Mesenchymal stem cell (in vitro differentiated cells and primary cell): ENCODE measurements around the gene GPNMB.

Source experiments
- DNase-seq: peaks from one replicate; pipeline ENCODE4 v3.0.0-alpha.2; 2013
- H2AFZ ChIP-seq: one replicate; pipeline ENCODE4 v1.6.1; 2013; ENCODE audit warnings: low read depth, mild to moderate bottlenecking, control low read depth, inconsistent platforms, low read length, moderate library complexity
- H2AK5ac ChIP-seq: 2 replicates; pipeline ENCODE4 v1.6.1; 2013; ENCODE audit warnings: low read length, moderate library complexity, mild to moderate bottlenecking, inconsistent platforms; ENCODE audit not compliant: severe bottlenecking
- H2BK120ac ChIP-seq: one replicate; pipeline ENCODE4 v1.6.1; 2013; ENCODE audit warnings: low read depth, mild to moderate bottlenecking, inconsistent platforms, low read length, moderate library complexity
- H2BK12ac ChIP-seq, 2 experiments: one replicate each; pipeline ENCODE4 v1.6.1; 2013; ENCODE audit warnings: inconsistent platforms in 2 of 2, low read length in 2 of 2, mild to moderate bottlenecking in 2 of 2, moderate library complexity in 2 of 2, control low read depth in 1 of 2
- H2BK15ac ChIP-seq: one replicate; pipeline ENCODE4 v1.6.1; 2013; ENCODE audit warnings: mild to moderate bottlenecking, low read depth, inconsistent platforms; ENCODE audit not compliant: poor library complexity, severe bottlenecking
- H2BK5ac ChIP-seq: 2 replicates; pipeline ENCODE4 v1.6.1; 2013; ENCODE audit warnings: low read depth, mild to moderate bottlenecking, low read length, control low read depth, inconsistent platforms; ENCODE audit not compliant: poor library complexity, severe bottlenecking
- H3K14ac ChIP-seq, 2 experiments: one replicate each; pipeline ENCODE4 v1.6.1; 2013; ENCODE audit warnings: inconsistent platforms in 2 of 2, low read length in 2 of 2, control low read depth in 1 of 2, mild to moderate bottlenecking in 1 of 2, moderate library complexity in 1 of 2
- H3K18ac ChIP-seq, 2 experiments: one replicate each; pipeline ENCODE4 v1.6.1; 2013; ENCODE audit warnings: inconsistent platforms in 2 of 2, low read length in 2 of 2, control low read depth in 1 of 2, low read depth in 1 of 2, mild to moderate bottlenecking in 1 of 2
- H3K23ac ChIP-seq, 2 experiments: one replicate each; pipeline ENCODE4 v1.6.1; 2013; ENCODE audit warnings: inconsistent platforms in 2 of 2, low read length in 2 of 2, mild to moderate bottlenecking in 2 of 2, moderate library complexity in 2 of 2, control low read depth in 1 of 2
- H3K27ac ChIP-seq: 2 replicates; pipeline ENCODE4 v1.5.1; 2013; ENCODE audit warnings: mild to moderate bottlenecking, moderate library complexity, low read length, control low read depth, inconsistent platforms; ENCODE audit not compliant: poor library complexity, severe bottlenecking
- H3K27me3 ChIP-seq, 2 experiments: 2 replicates each; pipeline versions ENCODE4 v1.6.1 to v1.7.0; 2013; ENCODE audit warnings: low read length in 2 of 2, mild to moderate bottlenecking in 2 of 2, moderate library complexity in 2 of 2, control low read depth in 1 of 2, inconsistent platforms in 1 of 2; ENCODE audit not compliant: control insufficient read depth in 1 of 2, insufficient read depth in 1 of 2
- H3K36me3 ChIP-seq, 2 experiments: 2 replicates each; pipeline versions ENCODE4 v1.6.1 to v1.7.0; 2013; ENCODE audit warnings: low read length in 2 of 2, control low read depth in 1 of 2, inconsistent platforms in 1 of 2, low read depth in 1 of 2, mild to moderate bottlenecking in 1 of 2; ENCODE audit not compliant: insufficient read depth in 2 of 2, control insufficient read depth in 1 of 2
- H3K4ac ChIP-seq, 2 experiments: one replicate each; pipeline ENCODE4 v1.6.1; 2013; ENCODE audit warnings: inconsistent platforms in 2 of 2, low read length in 2 of 2, mild to moderate bottlenecking in 2 of 2, moderate library complexity in 2 of 2, control low read depth in 1 of 2, low read depth in 1 of 2
- H3K4me1 ChIP-seq: 2 replicates; pipeline ENCODE4 v1.6.1; 2013; ENCODE audit warnings: low read depth, low read length, control low read depth; ENCODE audit not compliant: control insufficient read depth, insufficient read depth
- H3K4me2 ChIP-seq: 2 replicates; pipeline ENCODE4 v1.6.1; 2013; ENCODE audit warnings: low read length, mild to moderate bottlenecking, inconsistent platforms; ENCODE audit not compliant: poor library complexity, severe bottlenecking
- H3K4me3 ChIP-seq, 2 experiments: 2 replicates each; pipeline versions ENCODE4 v1.5.1 to v1.7.0; 2013; ENCODE audit warnings: low read length in 2 of 2, mild to moderate bottlenecking in 2 of 2, control low read depth in 1 of 2, low read depth in 1 of 2; ENCODE audit not compliant: insufficient read depth in 1 of 2
- H3K79me1 ChIP-seq: replicated peaks from 2 replicates; pipeline ENCODE4 v1.6.1; 2013; ENCODE audit warnings: mild to moderate bottlenecking, control low read depth, low read length, inconsistent platforms; ENCODE audit not compliant: poor library complexity, severe bottlenecking
- H3K9ac ChIP-seq: 2 replicates; pipeline ENCODE4 v1.7.0; 2013; ENCODE audit warnings: mild to moderate bottlenecking, low read length, moderate library complexity
- H3K9me3 ChIP-seq: 2 replicates; pipeline ENCODE4 v1.7.0; 2013; ENCODE audit warnings: mild to moderate bottlenecking, low read length; ENCODE audit not compliant: control insufficient read depth
- H4K8ac ChIP-seq: one replicate; pipeline ENCODE4 v1.6.1; 2013; ENCODE audit warnings: inconsistent platforms, mild to moderate bottlenecking, low read length, moderate library complexity
- H4K91ac ChIP-seq: one replicate; pipeline ENCODE4 v1.6.1; 2013; ENCODE audit warnings: mild to moderate bottlenecking, low read length, inconsistent platforms
- WGBS: methylation state at CpG from one replicate; pipeline ENCODE4 v1.1.7; 2013; ENCODE audit warnings: mixed read lengths; 5-methylcytosine and 5-hydroxymethylcytosine counted together

The GPNMB gene

DNA sequence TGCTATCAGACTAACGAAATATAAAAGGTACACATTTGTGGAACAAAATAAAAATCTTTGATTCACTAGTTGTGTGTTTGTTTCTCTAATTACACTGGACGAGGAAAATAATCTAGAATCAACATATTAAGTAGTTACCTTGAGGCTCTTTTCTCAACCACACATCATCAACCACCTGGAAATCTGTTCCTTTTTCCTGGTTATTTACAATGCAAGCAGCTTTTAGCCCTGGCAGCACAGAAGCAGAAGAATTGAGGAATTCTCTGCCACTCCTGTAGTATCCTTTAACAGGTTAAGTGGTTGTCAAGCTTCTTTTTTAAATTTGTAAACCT is 41.0 kb upstream of the GPNMB start:
- H3K79me1 ChIP-seq, result no peaks in the 10 kb centered on the region
- no peak overlapping the region for H4K8ac ChIP-seq
- H3K14ac ChIP-seq, result no peak overlapping the region
- no peak overlapping the region for H2BK120ac ChIP-seq
- no peak overlapping the region for H2AK5ac ChIP-seq
- H3K36me3 ChIP-seq, result peaks cover 11 to 16% of the 10 kb centered on the region in 2 experiments
- no peak overlapping the region for H3K23ac ChIP-seq
- no peak overlapping the region for H2AFZ ChIP-seq
- H3K4me3 ChIP-seq, result no peak overlapping the region
- 100% methylated on average over 1 of the region's 2 CpGs for WGBS
- no peak overlapping the region for H3K4me2 ChIP-seq
- no peak overlapping the region for H3K18ac ChIP-seq
- peak overlapping the region; percentile 59 for H3K9ac ChIP-seq
- no peak overlapping the region for H3K4ac ChIP-seq
- no peak overlapping the region for H2BK5ac ChIP-seq
- no peaks in the 10 kb centered on the region for H3K4me1 ChIP-seq
- H3K27ac ChIP-seq, result no peak overlapping the region
- no peaks in the 10 kb centered on the region for H3K27me3 ChIP-seq
- no peak for DNase-seq
- no peak overlapping the region for H2BK15ac ChIP-seq
- no peak overlapping the region for H2BK12ac ChIP-seq
- no peak overlapping the region for H4K91ac ChIP-seq
- no peaks in the 10 kb centered on the region for H3K9me3 ChIP-seq

DNA sequence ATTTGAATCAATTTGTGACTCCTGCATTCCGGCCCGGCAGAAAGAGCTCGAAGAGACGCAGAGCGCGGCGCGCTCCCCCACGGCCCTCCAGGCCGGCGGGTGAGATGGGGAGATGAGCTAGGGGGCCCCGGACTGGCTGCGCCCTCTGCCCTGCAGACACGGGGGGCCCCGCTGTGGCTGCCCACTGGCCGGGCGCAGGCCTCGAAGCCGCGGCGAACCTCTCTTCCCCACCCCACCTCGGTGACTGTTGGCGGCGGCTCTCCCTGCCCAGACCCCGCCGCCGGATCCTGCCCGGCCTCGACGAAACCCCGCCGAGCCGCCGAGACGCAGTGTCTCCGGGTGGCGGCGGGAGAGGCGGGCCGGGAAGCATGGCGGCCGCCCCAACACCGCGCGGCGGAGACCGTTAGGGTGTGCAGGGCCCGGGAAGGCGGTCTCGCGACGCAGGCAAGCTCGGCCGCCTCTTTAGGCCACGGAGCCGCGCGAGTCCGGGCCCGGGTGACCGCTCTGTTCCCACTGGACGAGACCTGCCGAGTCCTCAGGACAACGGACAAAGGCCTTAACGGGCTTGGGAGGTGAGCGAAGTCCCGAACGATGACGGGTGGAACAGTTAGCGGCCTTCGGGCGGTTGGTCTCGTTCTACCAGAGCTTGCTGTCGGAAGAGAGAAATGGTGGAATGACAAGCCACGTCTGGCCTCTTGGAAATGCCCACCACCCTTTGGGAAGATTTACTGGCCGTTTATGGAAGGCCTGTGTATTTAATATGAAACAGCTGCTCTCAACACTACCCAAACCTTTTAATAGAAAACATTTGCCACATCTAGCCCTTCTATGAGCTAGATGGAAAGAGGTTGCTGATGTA is 40.4 kb upstream of the GPNMB start:
- H2BK15ac ChIP-seq, result no peak overlapping the region
- DNase-seq, result no peak
- peaks cover 2% of the 10 kb centered on the region for H3K4me1 ChIP-seq
- no peak overlapping the region for H2BK120ac ChIP-seq
- no peak overlapping the region for H3K27ac ChIP-seq
- H3K79me1 ChIP-seq, result no peaks in the 10 kb centered on the region
- no peak overlapping the region for H2AFZ ChIP-seq
- no peaks in the 10 kb centered on the region for H3K27me3 ChIP-seq
- H3K18ac ChIP-seq, result no peak overlapping the region
- no peak overlapping the region for H2BK5ac ChIP-seq
- no peak overlapping the region for H3K4ac ChIP-seq
- H3K9ac ChIP-seq, result peak overlapping the region; percentile 59
- H3K4me3 ChIP-seq, result no peak overlapping the region
- no peak overlapping the region for H3K14ac ChIP-seq
- no peak overlapping the region for H2AK5ac ChIP-seq
- H4K91ac ChIP-seq, result no peak overlapping the region
- H3K23ac ChIP-seq, result no peak overlapping the region
- no peak overlapping the region for H4K8ac ChIP-seq
- no peaks in the 10 kb centered on the region for H3K9me3 ChIP-seq
- H3K36me3 ChIP-seq, result peaks cover 10 to 11% of the 10 kb centered on the region in 2 experiments
- H2BK12ac ChIP-seq, result no peak overlapping the region
- 95% methylated on average over 69 of the region's 76 CpGs for WGBS
- no peak overlapping the region for H3K4me2 ChIP-seq

DNA sequence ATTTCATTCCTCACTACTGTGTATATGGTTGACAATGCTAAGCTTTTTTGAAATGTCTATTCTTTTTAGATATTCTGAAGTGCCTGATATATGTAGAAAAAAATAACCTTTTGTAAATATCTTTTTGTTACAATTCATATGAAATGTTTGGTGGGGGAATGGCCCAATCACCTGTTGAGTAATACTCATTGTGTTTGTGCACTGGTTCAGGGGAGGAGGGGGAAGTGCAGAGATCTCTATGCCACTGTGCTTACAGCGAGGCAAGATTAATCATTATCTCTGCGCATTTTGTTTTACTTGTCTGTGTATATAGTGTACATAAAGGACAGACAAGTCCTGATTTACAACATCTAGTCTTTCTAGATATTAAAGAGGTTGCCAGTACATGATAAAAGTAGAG is 39.6 kb upstream of the GPNMB start:
- no peak overlapping the region for H3K9ac ChIP-seq
- H3K23ac ChIP-seq, result no peak overlapping the region
- H4K8ac ChIP-seq, result no peak overlapping the region
- H3K14ac ChIP-seq, result no peak overlapping the region
- no peak overlapping the region for H2AFZ ChIP-seq
- H3K27ac ChIP-seq, result no peak overlapping the region
- no peak overlapping the region for H3K18ac ChIP-seq
- no peaks in the 10 kb centered on the region for H3K9me3 ChIP-seq
- H4K91ac ChIP-seq, result no peak overlapping the region
- no peaks in the 10 kb centered on the region for H3K79me1 ChIP-seq
- no peak overlapping the region for H2BK15ac ChIP-seq
- H3K36me3 ChIP-seq, result peaks cover 3 to 7% of the 10 kb centered on the region in 2 experiments
- no peak for DNase-seq
- no peak overlapping the region for H3K4me3 ChIP-seq
- H2BK12ac ChIP-seq, result no peak overlapping the region
- H2AK5ac ChIP-seq, result no peak overlapping the region
- H3K4ac ChIP-seq, result no peak overlapping the region
- H3K4me1 ChIP-seq, result peaks cover 6% of the 10 kb centered on the region
- no CpG with 5 or more reads among the region's 2 CpGs for WGBS
- H3K4me2 ChIP-seq, result no peak overlapping the region
- H2BK5ac ChIP-seq, result no peak overlapping the region
- no peak overlapping the region for H2BK120ac ChIP-seq
- peaks cover 0 to 6% of the 10 kb centered on the region in 2 experiments for H3K27me3 ChIP-seq

DNA sequence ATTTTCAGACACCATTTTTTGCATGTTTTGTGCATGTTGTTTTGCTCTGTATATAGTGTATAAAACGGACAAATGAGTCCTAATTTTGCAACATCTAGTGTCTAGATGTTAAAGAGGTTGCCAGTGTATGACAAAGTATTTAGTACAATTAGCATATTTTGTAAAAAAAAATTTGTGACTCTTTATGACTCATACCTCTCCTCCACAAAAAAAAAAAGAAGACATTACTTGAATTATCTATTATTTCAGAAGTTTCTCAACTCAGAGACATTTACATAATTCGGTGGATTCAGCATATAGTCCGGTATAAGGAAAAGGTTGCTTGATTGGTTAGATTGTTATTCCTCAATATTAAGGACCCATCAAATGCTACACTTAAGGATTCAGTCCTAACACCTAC is 38.7 kb upstream of the GPNMB start:
- Histone ChIP-seq H2BK12ac (no peak overlapping the region), H3K4me1 (peaks cover 6% of the 10 kb centered on the region), H3K27ac (no peak overlapping the region), H3K27me3 (peaks cover 0 to 6% of the 10 kb centered on the region in 2 experiments), H3K23ac (no peak overlapping the region), H3K9me3 (no peaks in the 10 kb centered on the region), H3K79me1 (no peaks in the 10 kb centered on the region), H2BK5ac (no peak overlapping the region), H3K14ac (no peak overlapping the region), H4K8ac (no peak overlapping the region), H3K18ac (no peak overlapping the region), H2AK5ac (no peak overlapping the region), H2BK120ac (no peak overlapping the region), H4K91ac (no peak overlapping the region), H2BK15ac (no peak overlapping the region), H3K36me3 (peaks cover 0 to 7% of the 10 kb centered on the region in 2 experiments), H2AFZ (no peak overlapping the region), H3K9ac (no peak overlapping the region), H3K4ac (no peak overlapping the region), H3K4me3 (no peak overlapping the region), H3K4me2 (no peak overlapping the region)
- DNase-seq, result no peak
- WGBS, result 0% methylated on average over 1 of the region's 3 CpGs
